Astrocyte (in vitro differentiated cells and primary cell): ENCODE data around the gene ILKAP.

Experiments
- EZH2 ChIP-seq: IDR thresholded peaks from 2 replicates; pipeline ENCODE4 v1.6.1; 2012; ENCODE audit warnings: mild to moderate bottlenecking, low read length, inconsistent platforms; ENCODE audit not compliant: insufficient read depth
- TF ChIP-seq, protein P1 (sequence below): IDR thresholded peaks from 2 replicates; pipeline ENCODE4 v1.5.1; 2011; ENCODE audit warnings: low read depth, mild to moderate bottlenecking, inconsistent platforms, low read length, moderate library complexity; ENCODE audit not compliant: insufficient read depth

DNA sequence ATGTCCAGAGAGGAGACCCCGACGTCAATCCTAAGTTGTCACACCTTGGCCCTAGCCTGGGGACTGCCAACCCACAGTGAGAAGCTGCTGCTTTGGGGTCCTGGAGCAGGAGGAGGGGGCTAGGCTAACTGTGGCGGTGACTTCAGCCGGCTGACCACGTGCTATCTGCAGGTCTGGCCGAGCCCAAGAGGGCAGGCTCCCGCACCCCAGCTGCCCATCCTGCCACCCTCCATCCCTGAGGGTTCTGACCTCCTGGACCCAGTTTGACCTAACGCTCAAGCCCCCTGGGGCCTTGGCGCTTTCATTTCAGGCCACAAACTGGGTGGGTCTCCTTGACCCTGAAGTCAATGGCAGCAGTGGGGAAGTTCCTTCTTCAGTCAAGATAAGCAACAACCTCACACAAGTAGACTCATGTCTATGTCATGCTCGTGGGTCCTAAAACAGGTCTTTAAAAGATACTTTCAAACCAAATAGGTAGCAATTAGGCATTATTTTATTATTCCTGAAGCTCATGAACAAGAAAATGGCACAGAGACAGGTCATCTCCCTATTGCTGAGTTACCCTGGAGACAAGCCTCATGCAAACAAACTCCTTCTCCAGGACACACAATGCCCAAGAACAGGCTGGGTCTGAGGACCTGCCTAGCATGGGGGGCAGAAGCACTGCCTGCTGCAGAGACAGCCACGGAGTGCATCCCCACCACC, 34.1 kb upstream of the ILKAP start:
- TF ChIP-seq, protein P1, sequence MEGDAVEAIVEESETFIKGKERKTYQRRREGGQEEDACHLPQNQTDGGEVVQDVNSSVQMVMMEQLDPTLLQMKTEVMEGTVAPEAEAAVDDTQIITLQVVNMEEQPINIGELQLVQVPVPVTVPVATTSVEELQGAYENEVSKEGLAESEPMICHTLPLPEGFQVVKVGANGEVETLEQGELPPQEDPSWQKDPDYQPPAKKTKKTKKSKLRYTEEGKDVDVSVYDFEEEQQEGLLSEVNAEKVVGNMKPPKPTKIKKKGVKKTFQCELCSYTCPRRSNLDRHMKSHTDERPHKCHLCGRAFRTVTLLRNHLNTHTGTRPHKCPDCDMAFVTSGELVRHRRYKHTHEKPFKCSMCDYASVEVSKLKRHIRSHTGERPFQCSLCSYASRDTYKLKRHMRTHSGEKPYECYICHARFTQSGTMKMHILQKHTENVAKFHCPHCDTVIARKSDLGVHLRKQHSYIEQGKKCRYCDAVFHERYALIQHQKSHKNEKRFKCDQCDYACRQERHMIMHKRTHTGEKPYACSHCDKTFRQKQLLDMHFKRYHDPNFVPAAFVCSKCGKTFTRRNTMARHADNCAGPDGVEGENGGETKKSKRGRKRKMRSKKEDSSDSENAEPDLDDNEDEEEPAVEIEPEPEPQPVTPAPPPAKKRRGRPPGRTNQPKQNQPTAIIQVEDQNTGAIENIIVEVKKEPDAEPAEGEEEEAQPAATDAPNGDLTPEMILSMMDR: no peak
- TF ChIP-seq EZH2: no peak
